ENCODE results near the gene INSYN1. TPM values are rescaled to one million over a fixed set of nuclear protein-coding genes. Genes with fewer than 3 reads are reported as not detected.

INSYN1 gene
- total and polyA plus RNA-seq, 9 of the 15 experiments (the other 6 are each of a cell fraction or from before 2014, with no cell fraction given) = not detected

- DNase-seq (ENCODE audit: extremely low read depth in 1 of 4, low spot score in 3 of 4) (no peak), FAIRE-seq (no peak), ATAC-seq (no peak)
- no peaks in the 10 kb centered on the region for H3K79me2 ChIP-seq (ENCODE audit: control insufficient read depth, insufficient read depth, low read length)
- H3K4me2 ChIP-seq (ENCODE audit: insufficient read depth, low read length) = no peak overlapping the region
- no peaks in the 10 kb centered on the region for H3K9me3 ChIP-seq (replicated peaks; ENCODE audit: control insufficient read depth, insufficient read depth, low read depth, low read length)
- H3K4me3 ChIP-seq = no peak overlapping the region
- WGBS (ENCODE audit: insufficient coverage, low coverage, missing lambda C conversion rate) = 8% methylated on average over 3 of the region's 3 CpGs
- H4K20me1 ChIP-seq (replicated peaks; ENCODE audit: control insufficient read depth, insufficient read depth, low read length) = peaks cover 7% of the 10 kb centered on the region
- no peak overlapping the region for H3K9ac ChIP-seq (ENCODE audit: insufficient read depth in 1 of 2, low read depth in 2 of 2, low read length in 2 of 2)
- H3K27ac ChIP-seq (ENCODE audit: extremely low read depth, low read depth, low read length) = no peak overlapping the region
- no peak overlapping the region for H2AFZ ChIP-seq (ENCODE audit: low read depth, low read length)
- intact Hi-C loops (cut with micrococcal nuclease) (no loop called here), in situ Hi-C loops (cut with MboI) (no loop called here)
- no TSS peak for BruUV-seq (replicated peaks)
- H3K36me3 ChIP-seq (ENCODE audit: control insufficient read depth, insufficient read depth, low read length) = no peaks in the 10 kb centered on the region
- POLR2A ChIA-PET = interaction anchor here (1.0 kb wide), 1 partner anchor 16 kb away, joined by 3 read pairs; no protein-coding TSS in a partner anchor
- peaks cover 18 to 43% of the 10 kb centered on the region in 2 experiments; a peak in 4 of 5 replicates for H3K27me3 ChIP-seq (ENCODE audit: control insufficient read depth in 2 of 2, insufficient read depth in 2 of 2, low read length in 2 of 2)
- no peaks in the 10 kb centered on the region for H3K9me1 ChIP-seq (ENCODE audit: control insufficient read depth, insufficient read depth, low read length)
- H3K4me1 ChIP-seq (replicated peaks in 1 of 2; ENCODE audit: control insufficient read depth in 2 of 2, insufficient read depth in 2 of 2, low read length in 2 of 2) = peaks cover 0 to 8% of the 10 kb centered on the region in 2 experiments; a peak in 2 of 5 replicates
- CTCF ChIA-PET (ENCODE audit: low intra/inter-chr PET ratio) = no interaction called here
- TF ChIP-seq RHOXF2B (CRISPR knock-in tag; conservative IDR thresholded peaks at IDR 0.05) = no peak
- no peak for TF ChIP-seq ZNF318 (IDR thresholded peaks at IDR 0.05; ENCODE audit: borderline replicate concordance in 1 of 2, low read depth in 1 of 2)
- no peak for TF ChIP-seq NFATC3 (IDR thresholded peaks at IDR 0.05)
- no peak for TF ChIP-seq ZKSCAN3 (CRISPR knock-in tag; IDR thresholded peaks at IDR 0.05)
- TF ChIP-seq PRDM10 (IDR thresholded peaks at IDR 0.05; ENCODE audit: partially characterized antibody) = no peak
- TF ChIP-seq TCF7L2 (IDR thresholded peaks at IDR 0.05; ENCODE audit: low read depth, low read length) = no peak
- TF ChIP-seq UBTF (IDR thresholded peaks at IDR 0.05; ENCODE audit: borderline replicate concordance in 1 of 2, low read depth in 2 of 2, low read length in 2 of 2) = no peak
- TF ChIP-seq CBX5 (IDR thresholded peaks at IDR 0.05; ENCODE audit: borderline replicate concordance, low read depth) = no peak
Observed at GRCh38 chr15:73755946-73756345, 2.8 kb upstream of the INSYN1 start.

Measured in K562 (cell line).